HCT116 (cell line): ENCODE measurements around the gene MGAM2. TPM values are rescaled to one million over a fixed set of nuclear protein-coding genes. Genes with fewer than 3 reads are reported as not detected.

Source experiments
- ATAC-seq: fragments of 200-7000 bp; cut with Tn5 transposase; 2 replicates; pipeline ENCODE4 v1.9.1; 2020; ENCODE audit warnings: mild to moderate bottlenecking, moderate library complexity
- BruUV-seq: library from RNA; stranded (reverse); fragments of 400-500 nt; replicated peaks from 2 replicates; lab custom pipeline; 2021; lab: Mats Ljungman, UMichigan
- CTCF ChIA-PET: fragments of 300-600 bp; sonication (Branson Sonifier 250); formaldehyde crosslinking; loops from one replicate; lab custom pipeline; 2021; ENCODE audit warnings: antibody characterized with exemption; lab: Charles Lee
- POLR2A ChIA-PET: fragments of 300-600, 350-600 bp; sonication (Branson Sonifier 250); formaldehyde crosslinking; loops from one replicate; lab custom pipeline; 2021; ENCODE audit warnings: antibody characterized with exemption; lab: Charles Lee
- RAD21 ChIA-PET, 2 experiments: fragments of 300-600 bp; sonication (Branson Sonifier 250); formaldehyde crosslinking; loops; one replicate each; lab custom pipeline; 2023; ENCODE audit warnings: low total read pairs in 2 of 2; ENCODE audit not compliant: uncharacterized antibody in 2 of 2, unreplicated experiment in 2 of 2, low non-redundant PET in 1 of 2; lab: Charles Lee
- DNase-seq: peaks from one replicate; pipeline ENCODE4 v3.0.0-alpha.2; 2010; ENCODE audit warnings: low read depth, low spot score
- H2AFZ ChIP-seq: fragments of 200-600 bp; shearing (Covaris generic), sonication (generic); 2 replicates; pipeline ENCODE4 v1.6.1; 2017; ENCODE audit warnings: low read depth, mixed run types, mixed read lengths, antibody characterized with exemption, low read length; ENCODE audit not compliant: poor library complexity, severe bottlenecking
- H3K27ac ChIP-seq: 2 replicates; pipeline ENCODE4 v1.5.1; 2012; ENCODE audit warnings: low read depth, low read length
- H3K27me3 ChIP-seq: fragments of 200-600 bp; sonication (generic); 2 replicates; pipeline ENCODE4 v1.6.1; 2016; ENCODE audit warnings: mixed run types, low read length, mixed read lengths; ENCODE audit not compliant: insufficient read depth
- H3K36me3 ChIP-seq, 2 experiments: fragments of 200-500 bp in 1 of 2; fragments of 200-600 bp in 1 of 2; sonication (Bioruptor generic) in 1 of 2; sonication (generic) in 1 of 2; 2 replicates each; pipeline versions ENCODE4 v1.5.1 to v1.6.1; 2014 to 2016; ENCODE audit warnings: low read length in 2 of 2, inconsistent platforms in 1 of 2, mixed read lengths in 1 of 2, mixed run types in 1 of 2; ENCODE audit not compliant: insufficient read depth in 2 of 2, control insufficient read depth in 1 of 2
- H3K4me1 ChIP-seq, 2 experiments: fragments of 200-600 bp in 1 of 2; sonication (generic) in 1 of 2; 2 replicates each; pipeline versions ENCODE4 v1.5.1 to v1.6.1; 2012 to 2017; ENCODE audit warnings: low read length in 2 of 2, inconsistent platforms in 1 of 2, mild to moderate bottlenecking in 1 of 2, mixed read lengths in 1 of 2, mixed run types in 1 of 2, moderate library complexity in 1 of 2; ENCODE audit not compliant: insufficient read depth in 2 of 2, control insufficient read depth in 1 of 2
- H3K4me2 ChIP-seq: fragments of 200-600 bp; sonication (generic); 2 replicates; pipeline ENCODE4 v1.6.1; 2017; ENCODE audit warnings: mixed run types, low read length, mixed read lengths
- H3K4me3 ChIP-seq, 2 experiments: fragments of 200-600 bp in 1 of 2; sonication (generic) in 1 of 2; replicated peaks in 1 of 2; 2 replicates each; pipeline ENCODE4 v1.5.1; 2011 to 2016; ENCODE audit warnings: low read length in 2 of 2, control low read depth in 1 of 2, low read depth in 1 of 2, mild to moderate bottlenecking in 1 of 2, mixed read lengths in 1 of 2, mixed run types in 1 of 2
- H3K79me2 ChIP-seq: fragments of 200-600 bp; sonication (generic); 2 replicates; pipeline ENCODE4 v1.6.1; 2017; ENCODE audit warnings: mild to moderate bottlenecking, mixed run types, low read length, moderate library complexity, mixed read lengths; ENCODE audit not compliant: insufficient read depth
- H3K9ac ChIP-seq: fragments of 200-600 bp; sonication (generic); 2 replicates; pipeline ENCODE4 v1.6.1; 2016; ENCODE audit warnings: low read length, mixed read lengths
- H3K9me2 ChIP-seq: fragments of 200-600 bp; sonication (generic), shearing (Covaris generic); 2 replicates; pipeline ENCODE4 v1.6.1; 2017; ENCODE audit warnings: mixed run types, mild to moderate bottlenecking, moderate library complexity; ENCODE audit not compliant: insufficient read depth
- H3K9me3 ChIP-seq, 2 experiments: fragments of 200-500 bp in 1 of 2; fragments of 200-600 bp in 1 of 2; sonication (Bioruptor generic) in 1 of 2; sonication (generic) in 1 of 2; 2 replicates each; pipeline ENCODE4 v1.6.1; 2014 to 2017; ENCODE audit warnings: low read length in 2 of 2, mixed read lengths in 2 of 2, inconsistent platforms in 1 of 2, low read depth in 1 of 2, mild to moderate bottlenecking in 1 of 2, mixed run types in 1 of 2, moderate library complexity in 1 of 2; ENCODE audit not compliant: control insufficient read depth in 1 of 2, insufficient read depth in 1 of 2
- H4K20me1 ChIP-seq: fragments of 200-600 bp; sonication (generic), shearing (Covaris generic); 2 replicates; pipeline ENCODE4 v1.6.1; 2017; ENCODE audit warnings: mixed run types, mild to moderate bottlenecking, moderate library complexity; ENCODE audit not compliant: insufficient read depth
- ATF3 ChIP-seq: IDR thresholded peaks from 2 replicates; pipeline ENCODE4 v1.6.1; 2012
- CBX3 ChIP-seq: IDR thresholded peaks from 2 replicates; pipeline ENCODE4 v1.6.1; 2012; ENCODE audit warnings: low read depth
- CEBPB ChIP-seq: IDR thresholded peaks from 2 replicates; pipeline ENCODE4 v1.6.1; 2012; ENCODE audit warnings: low read depth
- EGR1 ChIP-seq: IDR thresholded peaks from 2 replicates; pipeline ENCODE4 v1.6.1; 2012; ENCODE audit warnings: low read depth
- EZH2phosphoT487 ChIP-seq: fragments of 200-600 bp; IDR thresholded peaks from 2 replicates; pipeline ENCODE4 v1.6.1; 2018; ENCODE audit warnings: antibody characterized with exemption, borderline replicate concordance
- FOSL1 ChIP-seq: IDR thresholded peaks from 2 replicates; pipeline ENCODE4 v1.6.1; 2012; ENCODE audit warnings: low read depth
- JUND ChIP-seq: IDR thresholded peaks from 2 replicates; pipeline ENCODE4 v1.6.1; 2012
- MAX ChIP-seq: IDR thresholded peaks from 2 replicates; pipeline ENCODE4 v1.6.1; 2012
- POLR2AphosphoS5 ChIP-seq: IDR thresholded peaks from 2 replicates; pipeline ENCODE4 v1.6.1; 2011; ENCODE audit warnings: mild to moderate bottlenecking, low read depth, low read length, moderate library complexity
- SIN3A ChIP-seq: IDR thresholded peaks from 2 replicates; pipeline ENCODE4 v1.6.1; 2012; ENCODE audit warnings: low read depth
- SRF ChIP-seq: IDR thresholded peaks from 2 replicates; pipeline ENCODE4 v1.6.1; 2012; ENCODE audit warnings: low read depth
- ZBTB33 ChIP-seq: IDR thresholded peaks from 2 replicates; pipeline ENCODE4 v1.6.1; 2011; ENCODE audit warnings: mild to moderate bottlenecking, low read length, moderate library complexity; ENCODE audit not compliant: insufficient replicate concordance; ENCODE audit errors: extremely low read depth
- ZNF274 ChIP-seq: fragments of 200-500 bp; sonication (Bioruptor generic); IDR thresholded peaks from 2 replicates; pipeline ENCODE4 v1.6.1; 2014; ENCODE audit warnings: mild to moderate bottlenecking, low read depth, low read length, inconsistent platforms
- intact Hi-C: fragments of 100-400 bp; cut with micrococcal nuclease; formaldehyde crosslinking; loops from 2 replicates; pipeline ENCODE4 v1.10.0; 2022
- total RNA-seq: library from RNA; stranded (reverse); gene quantifications from one replicate; pipeline ENCODE4 v1.2.1, GENCODE V29; 2021; ENCODE audit not compliant: unreplicated experiment
- TF ChIP-seq, protein P1 (sequence below), 3 experiments: fragments of 200-600 bp in 1 of 3; sonication (generic) in 1 of 3; IDR thresholded peaks in 2 of 3; conservative IDR thresholded peaks in 1 of 3; 2 replicates each; pipeline ENCODE4 v1.5.1; 2012 to 2017; ENCODE audit warnings: low read depth in 2 of 3, low read length in 2 of 3, antibody characterized with exemption in 1 of 3, borderline replicate concordance in 1 of 3, control low read depth in 1 of 3, mild to moderate bottlenecking in 1 of 3, mixed read lengths in 1 of 3, mixed run types in 1 of 3, moderate library complexity in 1 of 3; ENCODE audit not compliant: insufficient read depth in 1 of 3

The MGAM2 gene
- total RNA-seq, 1 experiment from 2014 or later, result 0.05 TPM

DNA sequence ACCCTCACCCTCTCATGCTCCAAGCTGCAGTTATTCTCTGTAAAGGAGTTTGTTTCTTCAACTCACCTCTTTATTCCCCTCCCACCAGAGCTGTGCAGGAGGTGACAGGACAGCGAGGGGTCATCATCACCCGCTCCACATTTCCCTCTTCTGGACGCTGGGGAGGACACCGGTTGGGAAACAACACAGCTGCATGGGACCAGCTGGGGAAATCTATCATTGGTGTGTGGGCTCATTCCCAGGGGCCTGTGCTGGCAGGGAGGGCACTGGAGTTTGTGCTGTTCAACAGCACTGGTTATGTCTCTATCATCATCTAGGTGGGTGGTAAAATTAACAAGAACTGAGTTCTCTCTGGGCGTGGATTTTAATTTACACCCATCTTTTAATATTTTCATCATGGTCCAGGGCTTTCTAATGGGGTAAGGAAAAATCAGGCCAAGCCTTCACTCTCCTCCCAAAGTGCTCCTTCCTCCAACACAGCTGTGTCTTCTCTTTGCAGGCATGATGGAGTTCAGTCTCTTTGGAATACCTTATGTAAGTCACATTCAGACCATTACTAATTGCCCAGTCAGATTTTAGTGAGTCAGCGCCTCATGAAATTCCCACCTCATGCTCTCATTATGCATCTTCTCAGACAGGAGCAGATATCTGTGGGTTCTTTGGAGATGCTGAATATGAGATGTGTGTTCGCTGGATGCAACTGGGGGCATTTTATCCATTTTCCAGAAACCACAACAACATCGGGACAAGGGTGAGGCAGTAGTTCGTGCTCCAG lies 84.7 kb downstream of the MGAM2 start:
- DNase-seq, result no peak
- H3K79me2 ChIP-seq, result no peaks in the 10 kb centered on the region
- H2AFZ ChIP-seq, result no peak overlapping the region
- ChIA-PET POLR2A (no interaction called here), CTCF (no interaction called here), RAD21 (no interaction called here)
- no peaks in the 10 kb centered on the region for H3K4me1 ChIP-seq
- TF ChIP-seq EZH2phosphoT487 (no peak), SRF (no peak), SIN3A (no peak), CEBPB (no peak), EGR1 (no peak), FOSL1 (no peak), ZBTB33 (no peak), JUND (no peak), POLR2AphosphoS5 (no peak), ZNF274 (no peak), ATF3 (no peak), CBX3 (no peak), MAX (no peak)
- TF ChIP-seq, protein P1, sequence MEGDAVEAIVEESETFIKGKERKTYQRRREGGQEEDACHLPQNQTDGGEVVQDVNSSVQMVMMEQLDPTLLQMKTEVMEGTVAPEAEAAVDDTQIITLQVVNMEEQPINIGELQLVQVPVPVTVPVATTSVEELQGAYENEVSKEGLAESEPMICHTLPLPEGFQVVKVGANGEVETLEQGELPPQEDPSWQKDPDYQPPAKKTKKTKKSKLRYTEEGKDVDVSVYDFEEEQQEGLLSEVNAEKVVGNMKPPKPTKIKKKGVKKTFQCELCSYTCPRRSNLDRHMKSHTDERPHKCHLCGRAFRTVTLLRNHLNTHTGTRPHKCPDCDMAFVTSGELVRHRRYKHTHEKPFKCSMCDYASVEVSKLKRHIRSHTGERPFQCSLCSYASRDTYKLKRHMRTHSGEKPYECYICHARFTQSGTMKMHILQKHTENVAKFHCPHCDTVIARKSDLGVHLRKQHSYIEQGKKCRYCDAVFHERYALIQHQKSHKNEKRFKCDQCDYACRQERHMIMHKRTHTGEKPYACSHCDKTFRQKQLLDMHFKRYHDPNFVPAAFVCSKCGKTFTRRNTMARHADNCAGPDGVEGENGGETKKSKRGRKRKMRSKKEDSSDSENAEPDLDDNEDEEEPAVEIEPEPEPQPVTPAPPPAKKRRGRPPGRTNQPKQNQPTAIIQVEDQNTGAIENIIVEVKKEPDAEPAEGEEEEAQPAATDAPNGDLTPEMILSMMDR (IDR thresholded peaks at IDR 0.05 in 2 of 3, conservative IDR thresholded peaks at IDR 0.05 in 1 of 3; ENCODE audit: borderline replicate concordance in 1 of 3, insufficient read depth in 1 of 3, low read depth in 2 of 3, low read length in 2 of 3), result no peak
- H3K9ac ChIP-seq, result no peak overlapping the region
- no peaks in the 10 kb centered on the region for H3K9me3 ChIP-seq
- no peak for ATAC-seq
- H3K27ac ChIP-seq, result no peak overlapping the region
- BruUV-seq, result no TSS peak
- no peak overlapping the region for H3K4me2 ChIP-seq
- H3K4me3 ChIP-seq, result no peak overlapping the region
- H3K36me3 ChIP-seq, result no peaks in the 10 kb centered on the region
- no peaks in the 10 kb centered on the region for H3K9me2 ChIP-seq
- intact Hi-C loops, result no loop called here
- peaks cover 5% of the 10 kb centered on the region; the same call in 1 of the 2 replicates for H3K27me3 ChIP-seq
- no peaks in the 10 kb centered on the region for H4K20me1 ChIP-seq
